GM15510 (cell line): ENCODE measurements around the gene NEAT1.
A peak's percentile ranks its signal among the peaks of the same experiment; 100 is the strongest.

ENCODE experiments used
- POLR2A ChIP-seq: IDR thresholded peaks from 3 replicates; pipeline ENCODE4 v1.6.1; 2011; ENCODE audit warnings: borderline replicate concordance; ENCODE audit not compliant: insufficient read length; ENCODE audit errors: extremely low read depth

NEAT1 gene

GRCh38 chr11:65422633-65423515 lies at the start of gene NEAT1:
Gene NEAT1 (plus strand): TSS chr11:65422798.
- peak; percentile 100 for TF ChIP-seq POLR2A

GRCh38 chr11:65373839-65374580 lies 48.6 kb upstream of the NEAT1 start:
- no peak for TF ChIP-seq POLR2A

GRCh38 chr11:65375012-65375411 lies 47.6 kb upstream of the NEAT1 start:
- TF ChIP-seq POLR2A: no peak

DNA sequence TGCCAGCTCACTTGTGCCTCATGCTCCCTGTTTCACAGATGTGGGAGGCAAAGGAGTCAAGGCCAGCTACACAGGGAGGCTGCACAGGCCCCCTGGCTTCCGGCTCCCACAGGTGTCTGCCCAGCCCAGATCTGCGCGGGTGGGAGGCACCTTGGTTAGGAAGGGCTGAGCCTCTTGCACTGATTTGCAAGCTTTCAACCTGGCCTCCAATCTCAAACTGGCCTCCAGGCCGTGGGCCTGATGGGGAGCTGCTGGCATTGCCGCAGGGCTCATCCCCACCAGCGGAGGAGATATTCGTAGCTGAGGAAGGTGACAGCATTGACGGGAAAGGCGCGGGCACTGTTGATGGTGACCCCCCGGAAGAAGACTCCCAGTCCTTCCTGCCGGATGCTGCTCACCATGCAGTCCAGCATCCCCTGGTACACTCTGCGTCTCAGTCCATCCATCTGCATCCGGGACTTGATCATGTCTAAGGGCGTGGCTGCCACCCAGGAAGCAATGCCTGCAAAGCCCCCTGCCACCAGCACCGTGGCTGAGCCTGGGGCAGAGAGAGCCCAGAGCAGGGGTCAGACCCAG lies 46.4 kb upstream of the NEAT1 start:
- no peak for TF ChIP-seq POLR2A

DNA sequence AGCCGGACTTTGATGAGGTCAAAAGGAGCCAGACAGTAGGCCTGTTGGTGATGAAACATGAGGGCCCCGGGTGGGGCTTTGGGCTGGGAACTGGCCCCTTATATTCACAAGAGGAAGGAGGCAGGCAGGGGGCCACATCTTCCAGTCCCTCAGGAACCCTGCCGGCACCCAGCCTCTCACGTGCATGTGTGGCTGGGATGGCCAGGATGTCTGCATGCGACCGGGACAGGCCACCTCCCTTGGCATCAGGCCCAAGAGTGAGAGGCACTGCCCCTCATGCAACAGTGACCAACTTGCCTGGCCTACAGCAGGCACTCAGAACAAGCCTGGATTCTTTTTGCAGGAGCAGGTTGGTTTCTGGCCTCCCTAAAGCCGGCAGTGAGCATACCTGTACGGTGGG lies 45.6 kb upstream of the NEAT1 start:
- TF ChIP-seq POLR2A: no peak

DNA sequence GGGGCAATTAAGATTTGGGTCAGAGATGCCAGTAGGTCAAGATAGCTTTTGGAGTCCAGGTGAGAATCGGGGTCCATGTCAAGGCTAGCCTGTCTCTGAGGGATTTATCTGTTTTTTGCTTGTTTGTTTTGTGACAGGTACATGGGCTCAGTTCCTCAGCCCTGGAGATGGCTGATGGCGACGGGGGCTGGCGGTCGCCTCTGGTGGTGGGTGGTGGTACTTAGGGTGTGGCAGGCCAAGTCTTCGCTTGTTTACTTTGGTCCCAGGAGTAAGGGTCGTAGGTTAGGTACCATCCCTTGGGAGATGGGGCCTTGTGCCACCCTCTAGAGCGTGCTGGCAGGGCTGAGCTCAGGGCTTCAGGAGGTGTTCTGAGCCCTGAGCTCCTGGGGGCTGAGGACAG lies 44.8 kb upstream of the NEAT1 start:
- no peak for TF ChIP-seq POLR2A

- TF ChIP-seq POLR2A: no peak
Measured at GRCh38 chr11:65378208-65378927, 44.2 kb upstream of the NEAT1 start.

DNA sequence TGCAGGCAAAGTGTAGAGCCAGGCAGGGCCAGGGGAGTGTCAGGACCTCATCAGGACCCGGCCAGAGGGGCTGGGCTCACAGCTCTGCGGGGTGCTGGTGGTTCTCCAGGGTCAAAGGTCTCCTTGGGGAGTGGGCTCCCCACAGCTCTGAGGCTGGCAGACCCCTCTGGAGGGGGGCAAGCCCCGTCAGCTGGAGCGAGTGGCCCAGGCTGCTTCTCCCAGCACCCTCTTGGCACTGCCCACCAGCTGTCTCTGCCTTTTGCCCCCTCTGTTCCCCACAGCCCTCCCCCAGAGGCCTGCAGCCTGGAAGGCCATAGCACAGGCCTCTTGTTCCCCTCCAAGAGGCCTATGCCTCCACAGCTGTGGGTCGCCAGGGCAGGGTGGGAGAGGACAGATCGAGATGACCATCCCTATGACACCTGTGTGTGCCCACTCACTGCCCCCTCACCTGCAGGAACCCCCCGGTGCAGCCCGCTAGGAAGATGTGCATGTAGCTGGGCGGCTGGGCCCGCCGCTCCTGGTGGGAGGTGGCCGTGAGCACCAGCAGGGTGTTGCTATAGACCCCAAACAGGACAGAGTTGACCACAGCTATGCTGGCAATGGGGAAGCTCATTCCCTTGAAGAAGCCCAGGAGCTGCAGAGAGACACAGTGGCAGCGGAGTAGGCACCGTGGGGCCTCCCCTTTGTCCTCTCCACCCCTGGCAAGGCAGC lies 43.5 kb upstream of the NEAT1 start:
- no peak for TF ChIP-seq POLR2A

DNA sequence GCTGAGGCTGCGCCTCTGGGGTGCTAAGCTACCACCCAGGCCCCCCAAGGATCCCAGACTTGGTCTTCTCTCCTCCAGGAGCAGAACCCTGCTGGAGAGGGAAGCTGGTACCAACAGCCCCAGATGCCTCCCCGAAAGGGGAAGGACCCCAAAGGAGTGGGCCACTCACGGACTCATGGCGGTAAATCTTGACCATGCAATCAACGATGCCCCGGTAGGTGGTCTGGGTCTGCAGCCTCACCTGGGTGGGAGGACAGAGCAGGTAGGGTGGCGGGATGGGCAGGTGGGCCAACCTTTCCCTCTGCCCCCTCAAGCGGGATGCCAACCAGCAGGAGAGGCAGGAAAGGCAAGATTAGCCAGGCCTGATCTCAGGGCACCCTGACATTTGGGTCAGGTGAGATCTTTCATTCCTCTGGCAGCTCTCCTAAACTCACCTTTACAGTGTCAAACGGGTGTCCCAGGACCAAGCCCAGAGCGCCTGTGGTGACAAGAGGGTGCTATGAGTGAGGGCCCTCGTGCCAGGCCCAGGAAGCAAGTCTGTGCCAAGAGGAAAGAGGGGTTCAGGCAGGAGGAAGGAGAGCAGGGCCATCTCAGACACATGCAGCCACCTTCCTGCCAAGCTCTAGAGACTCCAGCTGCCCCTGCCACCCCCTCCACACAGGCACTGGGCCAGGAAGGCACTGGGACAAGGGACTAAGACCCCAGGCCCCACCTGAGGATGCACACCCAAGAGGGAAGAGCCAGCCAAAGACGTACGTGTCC lies 42.7 kb upstream of the NEAT1 start:
- no peak for TF ChIP-seq POLR2A

- TF ChIP-seq POLR2A: no peak
Measured at GRCh38 chr11:65380460-65381119, 42.0 kb upstream of the NEAT1 start.

GRCh38 chr11:65381716-65382032 lies 40.9 kb upstream of the NEAT1 start:
- TF ChIP-seq POLR2A: no peak

GRCh38 chr11:65382033-65382803 lies 40.4 kb upstream of the NEAT1 start, which contains the start of gene SLC25A45:
Gene SLC25A45 (minus strand): TSS chr11:65382646. CDS start chr11:65381951, 695 bp downstream.
- peak; percentile 72 for TF ChIP-seq POLR2A
